ENCODE results near the gene COBLL1.

The COBLL1 gene

GRCh38 chr2:164796999-164797398 is 44.6 kb downstream of the COBLL1 start:
- TF ChIP-seq, protein P1, sequence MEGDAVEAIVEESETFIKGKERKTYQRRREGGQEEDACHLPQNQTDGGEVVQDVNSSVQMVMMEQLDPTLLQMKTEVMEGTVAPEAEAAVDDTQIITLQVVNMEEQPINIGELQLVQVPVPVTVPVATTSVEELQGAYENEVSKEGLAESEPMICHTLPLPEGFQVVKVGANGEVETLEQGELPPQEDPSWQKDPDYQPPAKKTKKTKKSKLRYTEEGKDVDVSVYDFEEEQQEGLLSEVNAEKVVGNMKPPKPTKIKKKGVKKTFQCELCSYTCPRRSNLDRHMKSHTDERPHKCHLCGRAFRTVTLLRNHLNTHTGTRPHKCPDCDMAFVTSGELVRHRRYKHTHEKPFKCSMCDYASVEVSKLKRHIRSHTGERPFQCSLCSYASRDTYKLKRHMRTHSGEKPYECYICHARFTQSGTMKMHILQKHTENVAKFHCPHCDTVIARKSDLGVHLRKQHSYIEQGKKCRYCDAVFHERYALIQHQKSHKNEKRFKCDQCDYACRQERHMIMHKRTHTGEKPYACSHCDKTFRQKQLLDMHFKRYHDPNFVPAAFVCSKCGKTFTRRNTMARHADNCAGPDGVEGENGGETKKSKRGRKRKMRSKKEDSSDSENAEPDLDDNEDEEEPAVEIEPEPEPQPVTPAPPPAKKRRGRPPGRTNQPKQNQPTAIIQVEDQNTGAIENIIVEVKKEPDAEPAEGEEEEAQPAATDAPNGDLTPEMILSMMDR (conservative IDR thresholded peaks at IDR 0.05; ENCODE audit: low read depth, low read length), result no peak
- DNase-seq (ENCODE audit: low read depth), result no peak
- H3K4me3 ChIP-seq (ENCODE audit: low read depth, low read length), result no peak overlapping the region

- DNase-seq (ENCODE audit: low read depth), result peak; percentile 25
- H3K4me3 ChIP-seq (ENCODE audit: low read depth, low read length), result no peak overlapping the region
- TF ChIP-seq, protein P1 (conservative IDR thresholded peaks at IDR 0.05; ENCODE audit: low read depth, low read length), result no peak
These were observed 47.0 kb downstream of the COBLL1 start for GRCh38 chr2:164794432-164795231.

DNA sequence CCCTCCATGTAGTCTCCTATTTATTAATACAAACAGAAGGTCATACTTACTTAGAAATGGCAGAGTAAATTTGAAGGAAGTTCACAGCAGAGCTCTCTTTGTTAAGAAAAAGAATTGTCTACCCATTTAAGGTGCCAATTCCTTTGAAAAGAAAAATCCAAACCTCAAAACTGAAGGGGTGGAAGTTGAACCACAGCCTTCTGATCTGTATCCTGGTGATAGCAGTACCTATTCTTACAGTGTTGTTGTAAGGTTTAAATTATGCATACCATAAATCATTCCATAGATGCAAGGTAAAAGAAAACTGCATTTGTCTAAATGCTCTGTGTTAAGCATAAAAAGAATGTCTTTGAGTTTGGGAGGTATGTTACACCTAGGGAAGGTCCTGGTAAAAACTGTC is 47.6 kb downstream of the COBLL1 start:
- DNase-seq (ENCODE audit: low read depth), result no peak
- TF ChIP-seq, protein P1 (conservative IDR thresholded peaks at IDR 0.05; ENCODE audit: low read depth, low read length), result no peak
- no peak overlapping the region for H3K4me3 ChIP-seq (ENCODE audit: low read depth, low read length)

GRCh38 chr2:164793529-164793928 is 48.1 kb downstream of the COBLL1 start:
- no peak for DNase-seq (ENCODE audit: low read depth)
- TF ChIP-seq, protein P1 (conservative IDR thresholded peaks at IDR 0.05; ENCODE audit: low read depth, low read length), result no peak
- no peak overlapping the region for H3K4me3 ChIP-seq (ENCODE audit: low read depth, low read length)

DNA sequence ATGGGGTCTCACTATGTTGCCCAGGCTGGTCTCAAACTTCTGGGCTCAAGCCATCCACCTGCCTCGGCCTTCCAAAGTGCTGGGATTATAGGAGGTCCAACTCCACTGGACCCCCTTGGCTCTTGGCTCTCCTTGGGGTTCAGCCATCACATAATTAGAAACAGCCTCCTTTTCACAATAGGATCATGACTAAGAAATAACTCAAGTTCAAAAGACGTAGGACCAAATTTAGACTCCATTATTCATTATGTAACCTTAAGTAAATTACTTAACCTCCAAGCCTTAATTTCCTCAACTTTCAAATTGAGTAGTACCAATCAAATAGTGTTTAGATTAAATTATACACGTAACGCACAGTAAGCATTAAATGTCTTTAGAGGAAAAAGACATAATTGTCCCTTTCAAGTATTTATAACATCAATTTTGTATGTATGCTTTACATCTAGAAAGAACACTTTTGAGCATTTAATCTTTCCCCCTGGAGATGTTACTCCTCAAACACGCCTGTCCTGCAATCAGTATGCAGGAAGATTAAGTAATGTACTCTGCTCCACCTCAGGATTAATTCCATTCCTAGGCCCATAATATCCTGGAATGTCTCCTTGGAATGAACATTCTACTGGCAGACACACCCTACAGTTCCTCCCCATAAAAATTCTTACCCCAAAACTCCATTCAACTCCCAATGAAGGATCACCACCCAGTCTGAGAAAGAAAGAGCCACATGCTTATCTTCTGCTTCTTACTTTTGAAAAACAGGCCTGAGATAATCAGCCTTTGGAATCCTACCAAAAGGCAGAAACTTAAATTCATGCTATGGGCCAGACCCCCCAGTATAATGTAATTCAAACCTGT is 49.1 kb downstream of the COBLL1 start:
- no peak for DNase-seq (ENCODE audit: low read depth)
- no peak overlapping the region for H3K4me3 ChIP-seq (ENCODE audit: low read depth, low read length)
- TF ChIP-seq, protein P1 (conservative IDR thresholded peaks at IDR 0.05; ENCODE audit: low read depth, low read length), result no peak

DNA sequence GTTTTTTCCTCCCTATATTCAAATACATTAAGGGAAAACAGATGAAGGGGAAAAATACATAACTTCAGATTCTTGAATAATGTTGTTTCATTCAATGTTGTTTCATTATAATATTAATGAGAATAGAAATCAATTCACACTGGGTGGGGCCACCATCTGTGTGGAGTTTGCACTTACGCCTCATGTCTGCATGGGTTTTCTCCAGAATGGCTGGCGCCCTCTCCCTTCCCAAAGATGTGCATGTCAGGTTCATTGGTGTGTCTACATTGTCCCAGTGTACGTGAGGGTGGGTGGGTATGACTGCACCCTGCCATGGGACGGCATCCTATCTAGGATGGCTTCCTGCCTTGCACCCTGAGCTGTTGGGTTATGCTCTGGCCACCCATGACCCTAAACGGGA is 51.7 kb downstream of the COBLL1 start:
- TF ChIP-seq, protein P1 (conservative IDR thresholded peaks at IDR 0.05; ENCODE audit: low read depth, low read length), result no peak
- DNase-seq (ENCODE audit: low read depth), result no peak
- no peak overlapping the region for H3K4me3 ChIP-seq (ENCODE audit: low read depth, low read length)
